Measurements from ENCODE around the gene FOXP4. TPM values are rescaled to one million over a fixed set of nuclear protein-coding genes. Genes with fewer than 3 reads are reported as not detected.

FOXP4 gene
- 37.8 and 40.7 TPM in 2 replicates for total RNA-seq

- Mint-ChIP-seq H3K27me3 (no peaks in the 10 kb centered on the region), H3K27ac (peak within 1 kb of the TSS; percentile 91), H3K36me3 (ENCODE audit: low read depth) (peaks cover 14% of the 10 kb centered on the region), H3K4me1 (peaks cover 43% of the 10 kb centered on the region), H3K9me3 (no peaks in the 10 kb centered on the region), H3K4me3 (peak within 1 kb of the TSS; percentile 97)
- DNase-seq = peak; percentile 76
- ChIA-PET CTCF (interaction anchor here (2.3 kb wide), 1 partner anchor 14 kb away, joined by 5 read pairs; no protein-coding TSS in a partner anchor), POLR2A (interaction anchor here (1.4 to 5.2 kb wide), 7 partner anchors 14 to 188 kb away, joined by 4 to 45 read pairs (median 6); no protein-coding TSS in a partner anchor)
- intact Hi-C loops (cut with micrococcal nuclease) = loop anchor here (1.0 to 5.0 kb wide), 12 partner anchors 8 to 1636 kb away; partner anchors contain the start of genes CUL9, NFYA, OARD1 and TOMM6
- TF ChIP-seq CTCF (IDR thresholded peaks at IDR 0.05) = no peak
- ATAC-seq (ENCODE audit: low read depth) = peak; percentile 77
These were observed at the start of gene FOXP4 for GRCh38 chr6:41545703-41546474. FOXP4 (plus strand) TSS chr6:41546381; CDS start chr6:41565761, 19,380 bp downstream.

- intact Hi-C loops (cut with micrococcal nuclease) = no loop called here
- Mint-ChIP-seq H3K4me1 (peaks cover 15% of the 10 kb centered on the region), H3K9me3 (no peaks in the 10 kb centered on the region), H3K27ac (no peak overlapping the region), H3K4me3 (no peak overlapping the region), H3K36me3 (ENCODE audit: low read depth) (no peaks in the 10 kb centered on the region), H3K27me3 (no peaks in the 10 kb centered on the region)
- ATAC-seq (ENCODE audit: low read depth) (no peak), DNase-seq (no peak)
- no peak for TF ChIP-seq CTCF (IDR thresholded peaks at IDR 0.05)
- ChIA-PET POLR2A (interaction anchor here (0.5 to 1.7 kb wide), 2 partner anchors 8 to 49 kb away, joined by 3 read pairs; no protein-coding TSS in a partner anchor), CTCF (no interaction called here)
These were observed 48.6 kb upstream of the FOXP4 start for GRCh38 chr6:41497573-41497972.

- ChIA-PET CTCF (no interaction called here), POLR2A (interaction anchor here (1.7 kb wide), 1 partner anchor 8 kb away, joined by 3 read pairs; no protein-coding TSS in a partner anchor)
- intact Hi-C loops (cut with micrococcal nuclease) = no loop called here
- ATAC-seq (ENCODE audit: low read depth) (no peak), DNase-seq (no peak)
- Mint-ChIP-seq H3K4me1 (peaks cover 18% of the 10 kb centered on the region), H3K9me3 (no peaks in the 10 kb centered on the region), H3K4me3 (no peak overlapping the region), H3K27me3 (no peaks in the 10 kb centered on the region), H3K36me3 (ENCODE audit: low read depth) (no peaks in the 10 kb centered on the region), H3K27ac (peak overlapping the region; percentile 5)
- no peak for TF ChIP-seq CTCF (IDR thresholded peaks at IDR 0.05)
These were observed 48.2 kb upstream of the FOXP4 start for GRCh38 chr6:41497994-41498393.

GRCh38 chr6:41498968-41499599 is 47.1 kb upstream of the FOXP4 start:
- Mint-ChIP-seq H3K27me3 (no peaks in the 10 kb centered on the region), H3K27ac (no peak overlapping the region), H3K9me3 (no peaks in the 10 kb centered on the region), H3K4me1 (peaks cover 21% of the 10 kb centered on the region), H3K4me3 (no peak overlapping the region), H3K36me3 (ENCODE audit: low read depth) (no peaks in the 10 kb centered on the region)
- POLR2A ChIA-PET = no interaction called here
- DNase-seq (no peak), ATAC-seq (ENCODE audit: low read depth) (no peak)
- CTCF ChIA-PET = no interaction called here
- no peak for TF ChIP-seq CTCF (IDR thresholded peaks at IDR 0.05)
- intact Hi-C loops (cut with micrococcal nuclease) = no loop called here

- H3K4me3 Mint-ChIP-seq = peak overlapping the region; percentile 15
- intact Hi-C loops (cut with micrococcal nuclease) = no loop called here
- no peaks in the 10 kb centered on the region for H3K36me3 Mint-ChIP-seq (ENCODE audit: low read depth)
- ChIA-PET POLR2A (interaction anchor here (0.6 kb wide), 2 partner anchors 31 to 446 kb away, joined by 4 to 10 read pairs; no protein-coding TSS in a partner anchor), CTCF (no interaction called here)
- no peaks in the 10 kb centered on the region for H3K27me3 Mint-ChIP-seq
- DNase-seq = no peak
- H3K27ac Mint-ChIP-seq = no peak overlapping the region
- ATAC-seq (ENCODE audit: low read depth) = no peak
- no peak for TF ChIP-seq CTCF (IDR thresholded peaks at IDR 0.05)
- no peaks in the 10 kb centered on the region for H3K9me3 Mint-ChIP-seq
- peaks cover 30% of the 10 kb centered on the region for H3K4me1 Mint-ChIP-seq
These were observed 45.6 kb upstream of the FOXP4 start for GRCh38 chr6:41500561-41500960.

All from activated B cell treated with CpG ODN at 0.5 μM for 24 hours (primary cell).